Panc1 (cell line): ENCODE results near the gene SOX8. TPM values are rescaled to one million over a fixed set of nuclear protein-coding genes. Genes with fewer than 3 reads are reported as not detected.

ENCODE experiments used
- ATAC-seq: fragments of 200-7000 bp; cut with Tn5 transposase; 2 replicates; pipeline ENCODE4 v1.9.1; 2020; ENCODE audit warnings: mild to moderate bottlenecking, moderate library complexity
- BruUV-seq: library from RNA; stranded (reverse); fragments of 400-500 nt; replicated peaks from 2 replicates; lab custom pipeline; 2021; lab: Mats Ljungman, UMichigan
- CTCF ChIA-PET: fragments of 300-600 bp; sonication (Branson Sonifier 250); formaldehyde crosslinking; loops from one replicate; lab custom pipeline; 2022; ENCODE audit warnings: antibody characterized with exemption; lab: Charles Lee
- POLR2A ChIA-PET: fragments of 300-600 bp; sonication (Branson Sonifier 250); formaldehyde crosslinking; loops from one replicate; lab custom pipeline; 2022; ENCODE audit warnings: antibody characterized with exemption; lab: Charles Lee
- DNase-seq: peaks from one replicate; pipeline ENCODE4 v3.0.0-alpha.2; 2010; ENCODE audit warnings: low read depth, low spot score
- H3K27ac ChIP-seq: 2 replicates; pipeline ENCODE4 v1.5.1; 2011; ENCODE audit warnings: mild to moderate bottlenecking, low read length, inconsistent platforms
- H3K27me3 ChIP-seq: fragments of 200-500 bp; sonication (Bioruptor generic); 2 replicates; pipeline ENCODE4 v1.6.0; 2014; ENCODE audit warnings: low read length, inconsistent platforms; ENCODE audit not compliant: control insufficient read depth, insufficient read depth
- H3K36me3 ChIP-seq: fragments of 200-500 bp; sonication (Bioruptor generic); 2 replicates; pipeline ENCODE4 v1.5.1; 2014; ENCODE audit warnings: inconsistent platforms, mild to moderate bottlenecking, low read length, moderate library complexity; ENCODE audit not compliant: control insufficient read depth, insufficient read depth
- H3K4me1 ChIP-seq: 2 replicates; pipeline ENCODE4 v1.5.1; 2011; ENCODE audit warnings: inconsistent platforms, mild to moderate bottlenecking, low read length, moderate library complexity; ENCODE audit not compliant: control insufficient read depth, insufficient read depth
- H3K4me3 ChIP-seq, 2 experiments: 2 replicates each; pipeline ENCODE4 v1.5.1; 2011 to 2012; ENCODE audit warnings: low read depth in 2 of 2, low read length in 2 of 2, mild to moderate bottlenecking in 2 of 2, inconsistent platforms in 1 of 2, moderate library complexity in 1 of 2
- H3K9me3 ChIP-seq: fragments of 200-500 bp; sonication (Bioruptor generic); 2 replicates; pipeline ENCODE4 v1.5.1; 2014; ENCODE audit warnings: low read depth, mild to moderate bottlenecking, inconsistent platforms, low read length, moderate library complexity; ENCODE audit not compliant: control insufficient read depth, insufficient read depth
- POLR2AphosphoS5 ChIP-seq: IDR thresholded peaks from 2 replicates; pipeline ENCODE4 v1.6.1; 2012; ENCODE audit warnings: mild to moderate bottlenecking, low read depth, low read length, moderate library complexity
- SIN3A ChIP-seq: IDR thresholded peaks from 2 replicates; pipeline ENCODE4 v1.6.1; 2012; ENCODE audit warnings: low read depth, mild to moderate bottlenecking, low read length, moderate library complexity, borderline replicate concordance; ENCODE audit not compliant: insufficient read depth
- TCF7L2 ChIP-seq: IDR thresholded peaks from 2 replicates; pipeline ENCODE4 v1.6.1; 2011; ENCODE audit warnings: mild to moderate bottlenecking, low read depth, low read length, inconsistent platforms
- in situ Hi-C: cut with HindIII; loops from 2 replicates; pipeline ENCODE4 v1.10.0; 2016; ENCODE audit warnings: low sequenced_read_pairs, low pct_unique_long_range_greater_than_20kb
- intact Hi-C: fragments of 100-400 bp; cut with micrococcal nuclease; formaldehyde crosslinking; loops from one replicate; pipeline ENCODE4 v1.10.0; 2022; ENCODE audit not compliant: unreplicated experiment
- total RNA-seq: library from RNA; stranded (reverse); gene quantifications from one replicate; pipeline ENCODE4 v1.2.1, GENCODE V29; 2021; ENCODE audit not compliant: unreplicated experiment
- TF ChIP-seq, protein P1 (sequence below), 2 experiments: IDR thresholded peaks; 2 replicates each; pipeline ENCODE4 v1.6.1; 2011 to 2012; ENCODE audit warnings: low read depth in 2 of 2, control low read depth in 1 of 2, low read length in 1 of 2, mild to moderate bottlenecking in 1 of 2, moderate library complexity in 1 of 2; ENCODE audit not compliant: insufficient read depth in 1 of 2
- TF ChIP-seq, protein P2 (sequence below): fragments of 450-650 bp; IDR thresholded peaks from 2 replicates; pipeline ENCODE4 v1.5.1; 2017; ENCODE audit warnings: mild to moderate bottlenecking

Gene SOX8
- total RNA-seq, 1 experiment from 2014 or later = 1.8 TPM

DNA sequence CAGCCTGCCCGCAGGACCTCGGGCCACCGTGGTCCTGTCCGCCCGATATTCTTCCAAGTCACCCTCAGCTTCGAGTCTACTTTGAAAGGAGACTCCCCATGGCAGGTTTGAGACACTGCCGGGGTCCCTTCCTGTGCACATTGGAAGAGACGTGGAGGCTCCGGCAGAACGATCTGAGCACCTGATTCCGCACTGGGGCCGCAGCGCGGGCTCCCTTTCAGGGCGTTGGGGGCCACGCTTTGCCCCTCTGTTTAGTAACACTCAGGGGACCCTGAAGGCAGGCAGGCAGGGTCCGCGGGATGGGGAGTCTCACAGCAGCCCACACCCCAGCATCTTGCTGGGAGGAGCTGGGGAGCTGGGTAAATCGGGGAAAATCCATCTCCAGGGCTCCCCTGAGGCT, 30.6 kb downstream of the SOX8 start:
- H3K4me1 ChIP-seq = no peaks in the 10 kb centered on the region
- H3K4me3 ChIP-seq = no peak overlapping the region
- no peak overlapping the region for H3K27ac ChIP-seq
- ATAC-seq (no peak), DNase-seq (no peak)
- CTCF ChIA-PET = no interaction called here
- TF ChIP-seq, protein P1, sequence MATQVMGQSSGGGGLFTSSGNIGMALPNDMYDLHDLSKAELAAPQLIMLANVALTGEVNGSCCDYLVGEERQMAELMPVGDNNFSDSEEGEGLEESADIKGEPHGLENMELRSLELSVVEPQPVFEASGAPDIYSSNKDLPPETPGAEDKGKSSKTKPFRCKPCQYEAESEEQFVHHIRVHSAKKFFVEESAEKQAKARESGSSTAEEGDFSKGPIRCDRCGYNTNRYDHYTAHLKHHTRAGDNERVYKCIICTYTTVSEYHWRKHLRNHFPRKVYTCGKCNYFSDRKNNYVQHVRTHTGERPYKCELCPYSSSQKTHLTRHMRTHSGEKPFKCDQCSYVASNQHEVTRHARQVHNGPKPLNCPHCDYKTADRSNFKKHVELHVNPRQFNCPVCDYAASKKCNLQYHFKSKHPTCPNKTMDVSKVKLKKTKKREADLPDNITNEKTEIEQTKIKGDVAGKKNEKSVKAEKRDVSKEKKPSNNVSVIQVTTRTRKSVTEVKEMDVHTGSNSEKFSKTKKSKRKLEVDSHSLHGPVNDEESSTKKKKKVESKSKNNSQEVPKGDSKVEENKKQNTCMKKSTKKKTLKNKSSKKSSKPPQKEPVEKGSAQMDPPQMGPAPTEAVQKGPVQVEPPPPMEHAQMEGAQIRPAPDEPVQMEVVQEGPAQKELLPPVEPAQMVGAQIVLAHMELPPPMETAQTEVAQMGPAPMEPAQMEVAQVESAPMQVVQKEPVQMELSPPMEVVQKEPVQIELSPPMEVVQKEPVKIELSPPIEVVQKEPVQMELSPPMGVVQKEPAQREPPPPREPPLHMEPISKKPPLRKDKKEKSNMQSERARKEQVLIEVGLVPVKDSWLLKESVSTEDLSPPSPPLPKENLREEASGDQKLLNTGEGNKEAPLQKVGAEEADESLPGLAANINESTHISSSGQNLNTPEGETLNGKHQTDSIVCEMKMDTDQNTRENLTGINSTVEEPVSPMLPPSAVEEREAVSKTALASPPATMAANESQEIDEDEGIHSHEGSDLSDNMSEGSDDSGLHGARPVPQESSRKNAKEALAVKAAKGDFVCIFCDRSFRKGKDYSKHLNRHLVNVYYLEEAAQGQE (IDR thresholded peaks at IDR 0.05; ENCODE audit: insufficient read depth in 1 of 2, low read depth in 2 of 2, low read length in 1 of 2) = no peak
- TF ChIP-seq TCF7L2 (no peak), SIN3A (no peak), POLR2AphosphoS5 (no peak)
- TF ChIP-seq, protein P2, sequence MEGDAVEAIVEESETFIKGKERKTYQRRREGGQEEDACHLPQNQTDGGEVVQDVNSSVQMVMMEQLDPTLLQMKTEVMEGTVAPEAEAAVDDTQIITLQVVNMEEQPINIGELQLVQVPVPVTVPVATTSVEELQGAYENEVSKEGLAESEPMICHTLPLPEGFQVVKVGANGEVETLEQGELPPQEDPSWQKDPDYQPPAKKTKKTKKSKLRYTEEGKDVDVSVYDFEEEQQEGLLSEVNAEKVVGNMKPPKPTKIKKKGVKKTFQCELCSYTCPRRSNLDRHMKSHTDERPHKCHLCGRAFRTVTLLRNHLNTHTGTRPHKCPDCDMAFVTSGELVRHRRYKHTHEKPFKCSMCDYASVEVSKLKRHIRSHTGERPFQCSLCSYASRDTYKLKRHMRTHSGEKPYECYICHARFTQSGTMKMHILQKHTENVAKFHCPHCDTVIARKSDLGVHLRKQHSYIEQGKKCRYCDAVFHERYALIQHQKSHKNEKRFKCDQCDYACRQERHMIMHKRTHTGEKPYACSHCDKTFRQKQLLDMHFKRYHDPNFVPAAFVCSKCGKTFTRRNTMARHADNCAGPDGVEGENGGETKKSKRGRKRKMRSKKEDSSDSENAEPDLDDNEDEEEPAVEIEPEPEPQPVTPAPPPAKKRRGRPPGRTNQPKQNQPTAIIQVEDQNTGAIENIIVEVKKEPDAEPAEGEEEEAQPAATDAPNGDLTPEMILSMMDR = no peak
- no peaks in the 10 kb centered on the region for H3K27me3 ChIP-seq
- POLR2A ChIA-PET = interaction anchor here (0.6 to 0.7 kb wide), 2 partner anchors 162 to 358 kb away, joined by 3 read pairs; no protein-coding TSS in a partner anchor
- no peaks in the 10 kb centered on the region for H3K36me3 ChIP-seq
- BruUV-seq = no TSS peak
- in situ Hi-C loops = no loop called here
- intact Hi-C loops = no loop called here
- no peaks in the 10 kb centered on the region for H3K9me3 ChIP-seq

DNA sequence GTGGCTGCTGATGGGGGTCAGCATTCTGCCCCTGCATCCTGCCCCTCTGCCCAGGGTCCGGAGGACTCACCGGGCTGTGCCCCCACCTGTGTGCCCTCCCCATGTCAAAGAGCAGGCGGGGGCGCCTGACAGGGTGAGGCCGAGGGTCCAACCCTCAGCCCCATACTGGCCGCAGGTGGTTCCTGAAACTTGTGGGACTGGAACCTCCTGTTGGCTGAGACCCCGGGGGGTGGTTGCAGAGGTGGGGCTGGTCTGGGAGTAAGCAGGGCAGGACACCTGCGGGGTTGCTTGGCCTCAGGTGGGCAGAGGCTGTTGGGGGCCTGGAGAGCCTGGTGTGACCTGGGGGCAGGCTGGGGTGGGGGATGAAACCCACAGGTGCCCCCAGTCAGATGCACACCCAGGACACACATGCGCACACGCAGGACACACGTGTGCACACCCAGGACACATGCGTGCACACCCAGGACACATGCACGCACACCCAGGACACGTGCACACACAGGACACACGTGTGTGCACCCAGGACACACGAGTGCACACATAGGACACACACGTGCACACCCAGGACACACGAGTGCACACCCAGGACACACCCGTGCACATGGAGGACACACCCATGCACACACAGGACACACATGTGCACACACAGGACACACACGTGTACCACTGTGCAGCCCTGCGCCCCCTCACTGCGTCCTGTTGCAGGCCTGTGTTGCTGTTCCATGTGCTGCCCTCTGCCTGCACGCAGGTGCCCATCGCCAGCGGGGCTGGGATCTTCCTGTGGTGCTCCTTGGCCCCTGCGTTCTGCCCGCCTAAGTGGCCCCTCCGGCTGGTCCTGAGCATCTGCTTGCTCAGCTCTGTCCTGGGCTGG, 31.4 kb downstream of the SOX8 start:
- DNase-seq (no peak), ATAC-seq (peak; percentile 14; the same call in 1 of the 2 replicates)
- no peaks in the 10 kb centered on the region for H3K4me1 ChIP-seq
- H3K9me3 ChIP-seq = no peaks in the 10 kb centered on the region
- intact Hi-C loops = no loop called here
- ChIA-PET CTCF (no interaction called here), POLR2A (no interaction called here)
- H3K4me3 ChIP-seq = no peak overlapping the region
- H3K36me3 ChIP-seq = no peaks in the 10 kb centered on the region
- BruUV-seq = no TSS peak
- in situ Hi-C loops = no loop called here
- no peaks in the 10 kb centered on the region for H3K27me3 ChIP-seq
- no peak overlapping the region for H3K27ac ChIP-seq
- no peak for TF ChIP-seq TCF7L2
- TF ChIP-seq, protein P2 = no peak
- TF ChIP-seq SIN3A = no peak
- TF ChIP-seq, protein P1 (IDR thresholded peaks at IDR 0.05; ENCODE audit: insufficient read depth in 1 of 2, low read depth in 2 of 2, low read length in 1 of 2) = peak in 1 of 2 experiments; percentile 12; a peak in 1 of 4 replicates
- no peak for TF ChIP-seq POLR2AphosphoS5
